Activated CD8-positive, alpha-beta memory T cell treated with anti-CD3 and anti-CD28 coated beads for 4 hours (primary cell): ENCODE data around the gene BTG4.
A peak's percentile ranks its signal among the peaks of the same experiment; 100 is the strongest.

Source experiments
- DNase-seq, 2 donors: peaks; one replicate each; pipeline ENCODE4 v3.0.0-alpha.2; 2020; ENCODE audit warnings: low read depth in 2 of 2

Gene BTG4

DNA sequence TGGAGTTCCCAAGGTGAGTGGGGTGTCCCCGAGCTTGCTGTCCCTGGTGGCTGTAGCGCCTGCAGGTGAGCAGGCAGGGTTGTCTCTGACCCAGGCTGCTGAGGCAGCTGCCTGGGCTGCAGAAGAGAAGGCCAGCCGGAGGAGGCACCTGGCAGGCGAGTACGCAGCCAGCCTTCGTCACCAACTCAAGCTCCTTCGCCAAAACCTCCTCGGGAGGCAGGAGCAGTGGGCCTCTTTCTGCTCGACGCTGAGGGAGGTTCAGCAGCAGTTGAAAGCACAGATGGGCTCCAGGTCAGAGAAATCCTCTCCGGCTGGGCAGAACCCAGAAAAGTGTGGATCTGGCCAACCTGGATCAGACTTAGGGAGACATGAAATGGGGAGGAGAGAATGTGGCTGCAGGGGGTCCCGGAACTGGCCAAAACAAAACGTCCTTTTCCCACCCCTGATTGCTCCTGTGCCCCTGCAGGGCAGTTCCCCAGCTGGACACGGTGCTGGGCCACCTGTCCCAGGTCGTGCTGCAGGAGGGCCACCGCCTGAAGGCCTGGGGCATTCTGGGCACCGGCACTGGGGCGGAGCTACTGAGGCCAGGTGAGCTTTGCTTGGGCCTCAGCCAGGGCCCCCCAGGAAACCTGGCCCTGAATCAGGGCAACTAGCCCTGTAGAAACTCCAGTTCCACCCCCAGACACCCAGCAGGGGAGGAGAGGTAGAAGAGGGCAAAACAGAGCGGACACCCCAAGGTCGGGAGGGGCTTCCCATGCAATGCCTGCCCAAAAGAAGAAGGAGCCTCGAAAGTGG is 56.7 kb downstream of the BTG4 start:
- no peak for DNase-seq

DNA sequence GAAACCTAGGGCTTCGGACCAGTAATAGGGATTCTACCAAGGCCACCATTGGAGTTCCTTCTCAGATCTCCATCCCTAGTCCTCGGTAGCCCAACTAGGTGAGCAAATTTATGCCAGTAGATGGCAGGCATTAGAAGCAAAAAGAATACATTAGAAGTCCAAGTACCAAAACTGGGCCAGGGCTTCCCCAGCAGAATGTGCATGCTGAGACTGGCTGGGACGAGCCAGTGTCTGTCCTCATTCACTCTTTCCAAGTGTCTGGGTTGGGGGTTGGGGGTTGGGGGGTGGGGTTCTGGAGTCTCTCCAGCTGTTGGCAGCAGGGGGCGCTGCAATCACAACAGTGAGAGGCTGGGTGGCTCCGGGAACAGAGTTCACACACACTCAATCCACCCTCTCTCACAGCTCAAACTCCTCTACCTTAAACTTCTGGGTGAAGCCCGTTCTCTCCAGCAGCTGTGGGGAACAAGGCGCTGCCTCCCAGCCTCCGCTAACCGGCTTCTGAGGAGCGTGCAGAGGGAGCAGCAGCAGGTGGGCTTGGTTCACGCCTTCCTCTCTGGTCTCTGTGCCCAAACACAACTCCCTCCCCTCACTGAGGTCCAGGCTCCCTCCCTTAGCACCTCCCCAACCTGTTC is 57.5 kb downstream of the BTG4 start:
- DNase-seq, result peak; percentile 9 to 14

DNA sequence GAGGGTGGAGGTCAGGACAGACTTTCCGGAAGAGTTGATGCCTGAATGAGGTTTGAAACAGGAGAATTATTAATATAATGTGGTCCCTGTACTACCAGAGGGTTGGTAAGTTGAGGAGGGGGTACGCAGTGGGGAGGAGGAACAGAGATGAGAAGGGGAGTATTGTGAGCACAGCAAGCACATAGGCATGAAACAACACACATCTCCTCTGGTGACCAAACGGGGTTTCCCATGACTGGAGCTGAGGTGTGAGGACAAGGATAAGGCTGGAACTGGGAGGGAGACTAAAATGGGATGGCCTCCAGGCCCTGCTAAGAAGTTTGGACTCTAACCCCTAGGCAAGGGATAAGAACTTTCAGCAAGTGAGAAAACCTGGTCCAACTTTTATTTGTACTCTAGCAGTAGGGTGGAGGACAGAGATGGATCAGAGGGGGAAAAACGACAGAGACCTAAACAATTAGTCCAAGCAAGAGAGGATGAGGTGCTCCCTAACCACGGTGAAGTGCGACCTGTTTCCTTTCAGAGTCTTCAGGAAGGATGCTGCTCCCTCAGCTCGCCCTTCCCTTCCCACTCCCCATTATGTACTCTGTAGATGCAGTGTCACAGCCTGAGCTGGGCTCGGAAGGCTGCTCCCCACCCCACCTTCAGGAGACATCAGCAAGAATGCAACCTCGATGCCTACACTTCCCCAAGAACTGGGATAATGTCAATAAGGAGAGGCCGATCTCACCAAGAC is 59.2 kb downstream of the BTG4 start:
- DNase-seq, result no peak

DNA sequence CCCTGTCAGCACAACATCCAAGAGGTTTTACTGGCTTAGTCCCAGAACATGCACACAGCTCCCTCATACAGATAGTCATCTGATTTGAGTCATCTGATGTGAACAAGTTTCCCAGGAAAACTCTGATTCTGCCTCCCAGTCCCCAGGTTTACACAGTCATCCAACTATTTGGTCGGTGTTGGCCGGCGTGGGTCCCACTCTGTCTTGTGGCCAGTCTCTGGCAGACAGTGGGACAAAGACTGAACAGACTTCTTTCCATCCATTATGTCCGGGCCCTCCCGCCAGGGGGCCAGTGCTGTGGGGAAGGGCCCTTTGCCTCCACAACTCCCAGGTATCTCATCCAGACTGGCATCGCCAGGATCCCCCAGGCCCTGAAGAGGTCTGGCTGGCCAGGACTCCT is 60.0 kb downstream of the BTG4 start:
- DNase-seq, result no peak

DNA sequence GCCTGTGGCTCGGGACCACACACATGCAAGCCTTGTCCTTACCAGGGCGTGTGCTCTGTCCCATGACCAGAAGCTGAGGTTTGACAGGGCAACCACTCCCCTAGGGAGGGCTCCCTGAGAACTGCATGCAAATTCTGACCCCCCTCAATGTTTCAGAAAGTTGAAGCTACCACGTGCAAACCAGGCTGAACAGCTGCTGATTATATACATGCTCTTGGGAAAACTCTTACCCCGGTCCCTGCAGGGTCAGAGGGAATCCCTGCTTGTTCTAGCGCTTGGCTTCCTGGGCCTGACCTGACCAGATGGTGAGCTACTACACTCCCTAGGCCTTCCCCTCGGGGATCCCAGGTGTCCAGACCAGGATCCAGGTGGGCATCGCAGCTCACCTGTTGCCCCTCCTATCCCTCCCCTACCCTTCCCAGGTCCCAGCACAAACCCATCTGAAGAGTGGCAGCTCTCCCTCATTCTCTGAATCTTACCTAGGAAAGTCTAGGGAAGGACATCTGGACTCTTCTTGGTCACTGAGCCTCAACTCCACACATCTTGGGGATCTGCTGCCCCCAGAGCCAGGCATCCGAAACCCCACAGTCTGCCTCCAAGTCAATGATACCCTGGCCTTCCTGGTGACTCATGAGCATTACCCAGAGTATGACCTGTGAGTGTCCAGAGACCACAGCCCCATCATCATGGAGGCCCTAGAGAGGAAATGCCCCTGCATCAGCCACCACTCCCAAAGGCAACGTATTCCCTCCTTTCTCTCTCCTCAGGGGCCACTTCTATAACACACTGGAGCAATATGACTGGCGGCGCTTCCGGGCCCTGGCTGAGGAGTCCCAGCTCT is 61.5 kb downstream of the BTG4 start:
- no peak for DNase-seq

DNA sequence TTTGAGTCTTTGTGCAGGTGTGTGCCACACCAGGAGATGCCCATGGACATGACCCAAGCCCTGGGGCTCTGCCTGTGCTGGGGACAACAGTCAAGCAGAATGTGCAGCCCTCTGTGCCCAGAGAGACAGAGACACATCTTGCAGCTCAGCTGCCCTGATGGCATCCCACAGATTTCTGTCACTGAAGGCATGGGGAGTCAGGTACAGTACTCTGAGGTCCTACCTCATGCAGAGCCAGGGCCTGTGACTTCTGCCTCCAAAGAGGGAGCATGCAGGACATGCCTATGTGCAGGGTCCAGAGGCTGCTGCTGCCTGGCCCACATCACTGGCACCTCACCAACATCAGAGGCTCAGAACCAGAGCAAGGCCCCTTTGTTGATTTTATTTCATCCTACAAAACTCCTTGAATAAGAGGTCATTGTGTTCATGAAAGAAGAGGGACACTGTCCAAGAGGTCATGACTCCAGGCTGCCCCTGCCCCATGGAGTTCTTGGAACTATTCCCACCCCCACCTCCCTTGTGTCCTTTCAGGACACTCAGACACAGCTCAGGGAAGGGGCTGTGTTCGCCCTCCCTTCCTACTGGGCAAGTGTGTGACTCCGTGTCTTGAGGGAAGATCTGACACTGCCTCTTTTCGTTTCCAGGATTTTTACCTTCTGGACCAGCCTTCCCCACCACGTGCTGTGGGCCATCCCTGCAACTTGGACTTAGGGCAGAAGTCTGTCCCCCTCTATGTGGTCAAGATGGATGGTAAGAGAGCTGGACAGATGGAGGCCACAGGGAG is 62.3 kb downstream of the BTG4 start:
- DNase-seq, result no peak

DNA sequence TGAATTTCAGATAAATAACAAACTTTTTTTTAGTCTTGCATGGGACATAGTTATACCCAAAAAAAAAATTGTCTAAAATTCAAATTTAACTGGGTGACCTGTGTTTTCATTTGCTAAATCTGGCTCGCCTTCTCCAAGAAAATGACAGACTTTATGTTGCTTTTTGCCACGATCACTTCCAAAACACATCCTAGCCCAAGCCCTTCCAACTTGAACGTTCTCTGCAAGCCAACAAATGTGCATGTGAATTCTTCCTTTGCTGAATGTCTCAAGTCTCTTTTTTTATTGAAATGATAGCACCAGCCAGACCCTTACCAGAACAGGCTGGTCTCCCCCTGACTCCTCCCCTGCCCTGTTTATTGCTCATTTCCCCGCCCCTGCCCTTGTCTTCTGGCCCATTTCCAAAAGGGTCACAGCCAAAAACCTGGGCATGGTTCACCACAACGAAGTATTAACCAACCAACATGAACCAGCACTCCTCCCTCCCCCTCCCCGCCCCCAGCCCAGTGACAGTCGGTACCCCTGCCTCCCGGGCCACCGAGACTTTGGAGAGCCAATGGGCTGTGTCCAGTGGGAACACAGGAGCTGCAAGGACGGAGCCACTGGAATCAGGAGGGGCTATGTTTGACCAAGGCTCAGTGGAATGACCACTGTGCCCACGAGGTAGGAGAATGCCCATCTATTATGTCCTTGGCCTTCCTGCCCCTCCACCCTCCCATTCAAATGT is 63.2 kb downstream of the BTG4 start:
- DNase-seq, result no peak

DNA sequence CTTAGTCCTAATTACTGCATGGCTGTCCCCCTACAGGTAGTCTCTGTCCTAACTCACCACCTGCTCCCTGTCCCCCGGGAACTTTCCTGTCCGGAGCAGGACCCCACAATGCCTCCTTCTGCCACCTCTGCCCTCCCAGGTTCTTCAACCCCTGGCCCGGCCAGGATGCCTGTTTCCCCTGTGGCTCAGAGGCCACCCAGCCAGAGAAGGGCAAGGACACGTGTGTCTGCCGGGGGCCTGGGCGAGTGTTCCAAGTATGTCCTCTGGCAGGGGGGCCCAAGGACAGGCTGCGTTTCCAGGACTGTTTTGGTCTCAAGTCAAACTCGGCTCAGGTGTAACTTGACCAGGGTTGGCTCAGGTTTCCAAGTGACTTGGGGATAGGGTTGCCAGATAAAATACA is 63.8 kb downstream of the BTG4 start:
- DNase-seq, result no peak

DNA sequence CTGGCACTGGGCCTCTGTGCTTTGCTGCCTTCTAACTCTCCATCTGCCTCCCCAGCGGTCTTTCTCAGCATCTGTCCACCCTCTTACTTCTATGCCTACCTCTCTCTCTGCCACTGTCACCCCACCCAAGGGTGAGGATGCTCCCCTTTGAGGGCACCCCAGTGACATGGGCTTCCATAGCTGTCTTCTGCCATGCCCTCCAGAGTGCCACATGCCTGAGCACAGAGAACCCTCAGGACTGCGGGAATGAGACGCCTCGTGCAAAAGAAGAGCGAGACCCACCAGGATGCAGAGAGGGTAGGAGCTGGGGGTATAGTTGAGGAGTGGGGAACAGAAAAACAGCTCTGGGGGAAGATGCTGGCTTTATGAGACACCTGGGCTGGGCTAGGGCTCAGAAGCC is 64.3 kb downstream of the BTG4 start:
- DNase-seq, result no peak

DNA sequence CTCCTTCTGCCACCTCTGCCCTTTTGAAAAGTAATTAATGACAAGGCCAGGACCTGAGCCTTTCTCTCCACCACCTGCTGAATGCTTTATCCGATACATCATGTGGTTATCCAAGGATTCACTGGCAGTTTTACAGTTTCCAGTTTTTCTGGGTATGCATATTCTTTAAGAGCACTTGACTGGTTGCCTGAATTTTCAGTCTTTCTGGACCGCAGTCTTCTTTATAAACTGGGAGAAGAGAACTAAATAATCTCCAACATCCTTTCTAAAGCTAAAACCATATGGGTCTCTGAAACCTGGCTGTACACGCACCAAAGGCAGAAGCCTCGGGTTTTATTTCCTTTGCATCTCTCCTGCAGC is 65.1 kb downstream of the BTG4 start:
- no peak for DNase-seq

DNA sequence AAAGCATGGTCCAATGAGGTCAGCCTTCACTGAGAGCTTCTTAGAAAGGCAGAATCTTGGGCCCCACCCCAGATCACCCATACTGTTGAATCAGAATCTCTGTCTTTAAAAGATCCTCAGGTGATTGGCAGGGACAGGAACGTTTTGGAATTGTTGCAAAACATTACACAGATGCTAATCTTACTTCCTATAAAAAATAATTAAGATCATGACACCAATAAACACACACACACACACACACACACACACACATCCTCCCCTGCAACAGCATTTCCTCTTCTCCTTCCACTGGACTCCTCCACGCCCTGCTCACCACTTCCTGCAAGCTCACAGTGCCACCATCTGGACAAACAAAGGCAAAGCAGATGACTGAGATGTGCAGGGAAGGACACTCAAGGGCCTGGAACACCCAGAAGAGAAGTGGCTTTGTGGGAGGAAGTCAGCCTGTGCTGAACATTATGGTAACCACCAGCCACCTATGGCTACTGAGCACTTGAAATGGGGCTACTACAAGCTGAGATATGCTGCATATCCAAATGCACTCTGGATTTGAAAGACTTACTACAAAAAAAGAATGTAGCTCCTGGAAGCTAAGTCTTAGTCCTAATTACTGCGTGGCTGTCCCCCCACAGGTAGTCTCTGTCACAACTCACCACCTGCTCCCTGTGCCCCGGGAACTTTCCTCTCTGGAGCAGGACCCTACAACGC is 65.6 kb downstream of the BTG4 start:
- DNase-seq, result peak; percentile 31 to 61

DNA sequence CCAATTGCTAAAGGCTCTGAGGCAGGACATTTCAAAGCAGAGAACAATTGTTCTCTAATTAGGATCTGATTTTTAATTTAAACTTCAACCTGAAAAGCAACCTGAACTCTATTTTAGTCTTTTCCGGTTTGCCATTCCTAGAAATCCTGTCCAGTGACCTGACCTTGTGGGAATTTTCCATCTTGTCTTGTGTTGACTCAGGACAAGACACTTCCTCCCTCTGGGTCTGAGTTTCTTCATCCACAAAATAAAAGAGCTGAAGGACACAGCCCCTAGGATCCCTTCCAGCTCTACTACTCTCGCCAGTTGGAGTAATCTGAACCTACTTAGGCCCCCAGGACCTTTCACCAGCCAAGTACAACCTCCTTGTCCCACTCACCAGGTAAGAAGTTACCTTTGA is 66.6 kb downstream of the BTG4 start:
- no peak for DNase-seq
